ENCODE measurements around the gene SIK3.

The SIK3 gene

DNA sequence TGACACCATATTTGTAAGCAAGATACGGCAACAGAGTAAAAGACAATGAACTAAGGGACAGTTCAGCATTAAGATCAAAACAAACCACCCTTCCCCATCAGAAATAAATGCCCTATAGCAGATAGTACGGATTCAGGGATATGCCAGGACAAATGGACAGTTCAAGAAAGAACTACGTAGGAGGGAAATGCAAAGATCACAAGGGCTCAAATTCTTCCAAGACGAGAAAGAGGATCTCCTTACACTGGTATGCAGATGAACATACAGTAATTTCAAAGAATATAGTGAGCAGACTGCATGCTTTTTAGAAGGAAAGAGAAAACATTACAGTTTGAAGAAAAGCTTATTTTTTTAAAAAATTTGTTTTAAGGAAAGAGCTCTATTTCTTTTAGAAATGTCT, 136.1 kb downstream of the SIK3 start:
- no peak for DNase-seq

DNA sequence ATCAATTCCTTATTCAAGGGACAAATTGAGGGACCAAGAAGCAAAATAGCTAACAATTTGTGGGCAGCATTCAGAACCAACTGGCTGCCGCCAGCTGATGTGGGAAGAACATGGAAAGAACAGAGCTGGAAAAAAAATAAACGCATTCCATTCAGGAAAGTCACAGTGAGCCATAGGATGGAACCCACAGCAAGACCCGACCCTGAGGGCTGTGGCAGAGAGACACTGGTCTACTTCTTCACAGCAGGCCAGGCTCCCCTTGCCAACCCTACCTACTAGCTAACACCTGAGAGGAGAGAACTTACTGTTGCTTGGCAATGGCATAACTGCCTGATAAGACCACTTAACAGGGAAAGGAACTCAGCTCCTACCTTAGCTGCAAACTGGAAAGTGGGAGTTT, 137.3 kb downstream of the SIK3 start:
- no peak for DNase-seq

DNA sequence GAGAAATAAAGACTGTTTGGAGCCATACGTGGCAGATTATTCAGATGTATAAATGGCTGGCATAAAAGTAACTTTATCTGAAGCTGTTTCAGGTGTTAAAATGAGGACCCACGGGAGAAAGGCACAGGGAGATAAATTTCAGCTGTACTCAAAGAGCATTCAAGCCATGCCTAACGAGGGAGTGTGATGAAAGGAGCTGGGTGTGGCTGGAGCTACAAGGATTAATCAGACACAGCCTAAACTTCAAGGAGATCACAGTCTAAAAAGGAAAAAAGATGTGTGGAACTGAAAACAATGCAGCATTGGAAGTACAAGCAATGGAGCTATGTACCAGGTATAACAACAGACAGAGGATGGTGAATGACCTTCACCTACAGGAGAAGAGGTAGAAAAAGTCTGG, 140.0 kb downstream of the SIK3 start:
- no peak for DNase-seq

DNA sequence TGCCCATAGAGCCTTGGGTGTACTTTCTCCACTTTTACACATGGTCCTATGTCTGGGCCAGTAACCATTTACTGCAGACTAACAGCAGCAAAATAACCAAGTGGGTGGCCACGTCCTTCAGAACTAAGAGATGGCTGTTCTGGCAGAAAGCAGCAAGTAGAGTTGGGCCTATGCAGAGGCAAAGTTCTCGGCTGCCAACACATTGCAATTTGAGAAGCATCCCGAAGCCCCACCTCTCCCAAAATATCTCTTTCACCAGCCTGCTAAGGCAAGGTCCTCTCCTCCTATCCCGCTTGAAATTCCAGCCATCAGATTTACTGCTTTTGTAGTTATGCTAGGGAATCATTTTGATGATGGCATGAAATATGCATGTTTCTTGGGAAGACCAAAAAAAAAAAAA, 142.3 kb downstream of the SIK3 start:
- no peak for DNase-seq

DNA sequence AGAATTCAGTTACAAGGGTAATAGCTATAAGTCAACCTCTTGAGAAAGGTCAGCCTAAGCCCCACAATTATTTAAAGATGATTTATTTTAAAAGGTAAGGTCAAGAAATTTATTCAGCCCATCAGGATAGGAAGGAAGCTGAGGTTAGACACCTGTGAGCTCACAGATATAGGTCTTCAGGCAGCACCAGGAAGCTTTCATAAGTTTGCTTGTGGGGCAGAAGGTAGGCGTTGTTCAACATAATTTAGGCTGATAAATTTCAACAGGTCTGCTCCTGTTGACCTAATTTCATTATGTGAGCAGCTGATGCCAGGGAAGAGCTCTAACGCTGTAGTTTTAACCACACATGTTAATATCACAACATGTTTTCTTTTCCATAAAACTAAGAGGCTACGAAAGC, 142.7 kb downstream of the SIK3 start:
- no peak for DNase-seq

DNA sequence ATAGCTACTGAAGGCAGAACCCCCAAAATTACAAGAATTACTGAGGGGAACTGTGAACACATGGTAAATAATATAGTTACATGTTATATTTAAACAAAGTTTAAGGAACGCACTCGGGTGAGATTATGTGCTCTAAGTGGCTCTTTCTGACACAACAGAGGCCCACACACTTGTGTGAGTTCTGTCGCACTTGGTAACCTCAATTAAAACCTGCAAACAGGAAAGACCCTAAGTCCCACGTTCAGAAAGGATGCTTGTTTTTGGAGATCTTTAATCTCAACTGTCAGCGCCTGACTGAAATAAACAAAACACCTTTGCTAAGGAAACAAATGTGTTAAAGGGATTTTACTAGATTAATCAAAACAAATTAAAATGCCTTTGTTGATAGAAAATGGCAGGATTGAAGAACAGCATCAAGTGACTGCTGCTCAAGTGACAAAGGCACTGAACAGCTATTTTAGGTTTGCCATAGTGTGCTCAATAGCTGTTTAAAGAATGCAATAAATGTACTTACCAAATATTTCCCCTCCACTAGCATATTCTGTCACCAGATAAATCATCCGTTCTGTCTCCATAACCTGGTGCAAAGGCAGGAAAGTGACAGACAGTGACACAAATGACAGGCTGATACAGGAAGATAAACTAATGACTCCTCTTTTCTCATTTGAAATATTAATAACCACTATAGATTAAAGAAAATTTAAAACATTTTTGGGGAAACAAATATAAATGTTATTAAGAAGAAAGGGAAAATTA, 144.5 kb downstream of the SIK3 start:
- DNase-seq: peak; percentile 15

DNA sequence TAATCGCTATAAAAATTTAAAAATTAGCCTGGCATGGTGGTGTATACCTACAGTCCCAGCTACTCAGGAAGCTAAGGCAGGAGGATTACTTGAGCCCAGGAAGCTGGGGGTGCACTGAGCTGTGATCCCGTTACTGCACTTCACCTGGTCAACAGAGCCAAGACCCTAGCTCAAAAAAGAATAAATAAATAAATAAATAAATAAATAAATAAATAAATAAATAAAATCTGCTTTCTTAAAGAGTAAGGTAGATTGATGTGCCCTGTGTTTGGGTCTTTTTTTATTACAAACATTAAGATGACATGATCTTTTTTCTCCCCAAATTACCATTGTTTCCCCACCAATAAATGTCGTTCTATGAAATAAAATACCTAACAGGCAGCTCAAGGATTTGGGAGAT, 146.5 kb downstream of the SIK3 start:
- DNase-seq: no peak

DNA sequence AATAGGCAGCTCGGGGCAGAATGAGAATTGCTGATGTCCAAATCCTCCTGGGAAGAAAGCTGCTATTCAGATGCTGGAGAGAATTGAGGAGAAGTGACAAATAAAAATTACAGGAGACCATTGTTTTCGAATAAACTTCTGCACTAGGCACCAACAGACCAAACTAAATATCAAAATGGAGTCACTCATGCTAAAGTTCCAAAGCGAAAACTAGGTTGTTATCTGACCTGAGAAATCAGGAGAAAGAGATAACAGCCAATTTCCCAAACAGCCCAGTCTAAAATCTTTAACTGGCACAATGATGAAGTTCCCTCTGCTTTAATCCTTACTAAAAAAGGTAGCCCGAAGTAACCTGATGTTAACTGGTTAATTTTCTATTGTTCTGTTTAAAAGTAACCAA, 148.0 kb downstream of the SIK3 start:
- no peak for DNase-seq

DNA sequence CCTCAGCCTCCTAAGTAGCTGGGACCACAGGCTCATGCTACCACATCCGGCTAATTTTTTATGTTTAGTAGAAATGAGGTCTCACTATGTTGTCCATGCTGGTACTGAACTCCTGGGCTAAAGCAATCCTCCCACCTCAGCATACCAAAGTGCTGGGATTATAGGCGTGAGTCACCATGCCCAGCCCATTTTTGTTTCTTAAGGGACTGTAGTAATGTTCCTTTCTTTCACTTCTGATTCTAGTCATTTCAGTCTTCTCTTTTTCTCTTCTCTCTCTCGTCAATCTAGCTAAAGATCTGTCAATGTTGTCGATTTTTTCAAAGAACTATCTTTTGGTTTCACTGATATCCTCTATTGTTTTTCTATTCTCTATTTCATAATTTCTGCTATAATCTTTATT, 149.8 kb downstream of the SIK3 start:
- DNase-seq: peak; percentile 76

DNA sequence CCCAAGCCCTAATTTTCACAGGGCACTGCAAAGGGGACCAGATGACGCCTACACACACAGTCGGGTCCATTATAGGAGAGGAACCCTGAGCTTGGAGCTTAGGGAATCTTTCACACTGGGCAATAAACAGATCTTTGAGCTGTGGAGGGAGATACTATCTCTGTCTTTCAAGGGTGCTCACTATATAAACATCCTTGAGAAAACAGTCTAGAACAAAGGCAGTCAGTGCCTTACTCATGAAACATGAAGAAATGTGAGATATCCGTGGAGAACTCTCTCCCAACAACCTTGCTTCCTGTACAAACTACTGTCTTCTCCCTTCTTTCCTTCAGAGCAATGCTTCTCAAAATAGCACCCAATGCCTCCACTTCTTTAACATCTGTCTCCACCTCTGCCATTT, 151.8 kb downstream of the SIK3 start:
- DNase-seq: no peak

DNA sequence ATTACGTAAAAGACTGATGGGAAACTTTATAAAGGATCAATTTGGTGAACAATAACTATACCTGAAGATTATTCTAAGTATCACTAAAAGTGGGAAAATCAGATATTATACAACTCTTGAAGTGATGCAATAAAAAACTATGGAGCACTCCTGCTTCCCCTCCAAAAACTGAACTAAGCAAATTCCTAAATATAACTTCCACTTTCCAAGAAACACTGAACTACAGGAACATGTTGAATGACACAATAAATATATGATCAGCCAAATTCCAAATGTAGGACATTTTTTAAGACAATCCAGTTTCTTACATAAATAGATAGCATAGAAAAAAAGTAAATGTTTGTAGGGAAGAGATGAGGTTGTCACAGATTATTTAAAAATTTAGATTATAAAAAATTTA, 158.7 kb downstream of the SIK3 start:
- no peak for DNase-seq

DNA sequence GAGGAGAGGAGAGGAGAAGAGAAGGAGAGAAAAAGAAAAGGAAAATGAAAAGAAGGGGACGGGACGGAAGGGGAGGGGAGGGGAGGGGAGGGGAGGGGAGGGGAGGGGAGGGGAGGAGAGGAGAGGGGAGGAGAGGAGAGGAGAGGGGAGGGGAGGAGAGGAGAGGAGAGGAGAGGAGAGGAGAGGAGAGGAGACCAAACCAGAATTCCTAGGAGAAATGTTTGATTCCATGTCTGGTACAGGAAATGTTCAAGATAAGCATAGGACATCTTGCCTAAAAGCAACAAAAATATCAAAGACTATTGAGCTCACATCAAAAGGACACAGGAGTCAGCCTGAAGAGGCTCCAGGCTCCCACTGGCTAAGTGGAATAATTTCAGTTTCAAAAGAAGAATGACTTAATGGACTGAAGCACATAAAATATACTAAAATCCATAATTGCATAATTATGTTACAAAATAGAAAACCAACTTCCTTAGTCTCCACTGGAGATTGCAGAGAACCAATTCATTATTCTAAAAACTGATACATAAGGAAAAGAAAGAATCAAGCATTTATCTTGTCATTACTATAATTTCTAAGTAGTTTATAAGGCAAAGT, 159.7 kb downstream of the SIK3 start:
- peak; percentile 81 for DNase-seq

DNA sequence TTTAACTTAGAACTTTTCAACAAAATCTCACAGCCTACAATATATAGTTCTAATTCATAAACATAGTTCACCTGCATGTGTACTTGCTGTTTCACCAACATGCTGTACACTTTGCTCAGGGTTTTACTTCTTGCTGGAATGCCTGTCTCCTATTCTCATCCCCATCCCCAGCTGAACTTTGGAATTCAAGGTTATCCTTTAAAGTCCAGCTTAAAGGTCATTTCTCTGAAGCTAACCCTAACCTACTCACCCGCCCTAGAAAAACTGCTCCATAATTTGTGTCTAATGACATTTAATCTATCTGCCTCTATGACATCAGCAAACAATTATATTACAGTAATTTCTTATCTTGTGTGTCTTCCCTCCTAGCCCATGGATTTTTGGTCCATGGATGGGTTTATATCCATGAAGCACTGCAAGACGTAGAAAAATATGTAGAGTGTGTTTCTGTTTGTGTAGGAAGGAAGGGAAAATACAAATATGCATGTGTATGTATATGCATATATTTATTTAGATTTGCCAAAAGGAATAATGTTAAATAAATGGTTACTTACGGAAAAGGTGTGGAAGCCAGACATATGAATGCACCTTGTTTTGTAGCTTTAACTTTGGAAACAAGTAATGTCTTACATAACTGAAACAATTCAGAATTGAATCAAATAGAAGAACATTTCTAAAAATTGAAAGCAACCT, 161.3 kb downstream of the SIK3 start:
- no peak for DNase-seq

DNA sequence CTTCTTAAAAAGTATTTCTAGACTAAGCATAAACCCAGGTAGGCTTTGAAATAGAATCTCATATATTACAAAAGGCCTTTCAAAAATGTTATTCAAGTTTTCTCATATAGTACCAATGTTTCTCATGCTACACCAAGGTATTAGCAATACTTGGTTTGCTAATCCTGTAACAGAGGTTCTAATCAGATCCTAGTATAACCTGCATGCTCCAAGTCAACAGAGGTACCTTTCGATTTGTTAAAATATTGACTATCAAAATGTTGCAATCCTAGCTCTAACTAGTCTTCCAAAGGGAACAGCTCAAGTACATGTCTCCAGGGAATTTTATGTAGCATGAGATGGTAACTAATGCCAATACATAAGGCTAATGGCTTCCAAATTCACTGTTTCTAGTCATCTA, 162.7 kb downstream of the SIK3 start:
- DNase-seq: no peak

DNA sequence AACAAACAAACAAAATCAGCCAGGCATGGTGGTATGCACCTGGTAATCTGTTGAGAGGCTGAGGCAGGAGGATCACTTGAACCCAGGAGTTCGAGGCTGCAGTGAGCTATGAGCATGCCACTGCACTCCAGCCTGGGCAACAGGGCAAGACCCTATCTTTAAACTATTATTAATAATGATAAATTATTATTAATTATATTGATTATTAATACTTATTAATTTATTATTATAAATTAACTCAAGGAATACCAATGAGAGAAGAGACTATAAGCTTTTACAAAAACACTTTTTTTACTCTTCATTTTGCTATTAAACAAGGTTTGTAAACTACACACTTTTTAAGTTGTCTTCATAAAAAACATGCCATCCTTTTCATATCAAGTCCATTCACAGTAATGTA, 163.1 kb downstream of the SIK3 start:
- no peak for DNase-seq

DNA sequence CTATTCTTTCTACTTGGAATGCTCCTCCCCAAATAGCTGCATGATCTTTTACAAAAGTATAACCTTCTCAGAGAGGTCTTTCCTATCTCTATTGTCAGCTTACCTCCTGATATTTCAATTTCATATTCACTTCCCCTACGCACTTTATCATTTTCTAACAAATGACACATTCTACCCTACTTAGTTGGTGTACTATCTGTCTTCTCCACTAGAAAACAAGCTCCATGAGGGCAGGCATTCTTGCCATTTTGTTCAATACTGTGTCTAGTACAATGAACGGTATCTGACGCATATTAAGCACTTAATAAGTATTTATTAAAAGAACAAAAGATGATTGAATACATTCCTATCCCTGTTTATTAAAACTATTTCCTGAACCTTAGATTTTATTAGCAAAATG, 164.3 kb downstream of the SIK3 start:
- no peak for DNase-seq

DNA sequence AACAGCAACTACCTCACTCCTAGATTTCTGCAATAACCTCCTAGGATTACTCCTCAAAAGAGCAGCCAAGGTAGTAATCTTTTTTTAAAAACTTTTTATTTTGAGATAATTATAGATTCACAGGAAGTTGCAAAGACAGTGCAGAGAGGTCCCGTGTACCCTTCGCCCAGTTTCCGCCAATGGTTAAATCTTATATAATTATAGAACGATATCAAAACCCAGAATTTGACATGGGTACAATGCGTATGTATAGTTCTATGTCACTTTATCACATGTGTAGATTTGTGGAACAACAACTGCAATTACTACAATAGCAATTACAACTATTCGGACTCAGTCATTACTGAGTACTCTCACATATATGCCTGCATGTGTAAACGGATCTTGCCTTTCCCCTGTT, 166.0 kb downstream of the SIK3 start:
- no peak for DNase-seq

DNA sequence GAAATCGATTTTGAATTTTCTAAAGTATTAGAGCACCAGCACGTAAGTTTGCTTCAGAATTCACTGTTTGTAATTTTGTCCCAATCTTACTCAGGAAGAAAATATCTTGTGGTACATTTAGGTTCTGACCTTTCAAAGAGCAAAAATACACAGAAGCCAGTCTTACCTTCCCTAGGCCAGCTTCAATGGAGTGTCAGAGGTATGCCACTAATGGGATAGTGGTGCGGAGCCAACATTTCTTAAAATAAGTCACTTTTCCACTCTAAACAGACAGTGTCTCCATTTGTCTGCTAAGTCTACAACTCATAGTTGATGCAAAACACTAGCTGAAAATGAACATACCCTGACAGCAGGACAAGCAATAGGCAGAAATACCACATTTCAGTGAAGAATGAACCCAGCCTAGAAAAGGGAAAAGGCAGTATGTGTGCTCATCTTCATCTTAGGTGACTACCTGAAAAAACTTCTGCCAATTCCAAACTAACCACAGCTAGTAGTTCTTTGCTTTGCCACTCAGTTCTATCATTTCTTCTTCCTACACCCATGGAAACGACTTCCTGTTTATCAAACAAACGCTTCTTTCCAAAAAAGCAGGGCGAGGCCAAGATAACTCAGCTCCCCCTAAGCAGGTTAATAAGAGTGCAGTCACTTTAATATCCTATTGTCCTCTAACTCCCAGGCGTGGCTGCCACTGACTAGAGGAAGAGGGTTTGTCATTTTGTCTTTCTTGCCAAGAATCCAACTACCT, 166.8 kb downstream of the SIK3 start:
- DNase-seq: peak; percentile 37

DNA sequence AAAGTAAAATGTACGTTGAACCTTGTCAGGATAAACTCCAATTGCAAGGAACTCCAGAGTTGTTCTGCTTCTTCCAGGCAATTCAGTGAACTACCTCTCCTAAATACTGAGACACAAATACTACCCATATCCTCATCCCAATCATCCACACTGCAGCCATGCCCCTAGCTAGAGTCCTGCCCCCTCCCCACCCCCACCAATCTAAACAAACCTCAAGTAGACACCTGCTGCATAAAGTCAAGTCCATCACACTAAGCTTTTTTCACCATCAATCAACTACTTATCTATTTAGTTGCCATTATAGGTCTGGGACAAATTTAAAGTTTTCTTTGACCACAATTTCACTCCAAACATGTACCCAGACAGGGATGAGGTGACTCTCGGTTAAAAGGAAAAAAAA, 167.6 kb downstream of the SIK3 start:
- no peak for DNase-seq

DNA sequence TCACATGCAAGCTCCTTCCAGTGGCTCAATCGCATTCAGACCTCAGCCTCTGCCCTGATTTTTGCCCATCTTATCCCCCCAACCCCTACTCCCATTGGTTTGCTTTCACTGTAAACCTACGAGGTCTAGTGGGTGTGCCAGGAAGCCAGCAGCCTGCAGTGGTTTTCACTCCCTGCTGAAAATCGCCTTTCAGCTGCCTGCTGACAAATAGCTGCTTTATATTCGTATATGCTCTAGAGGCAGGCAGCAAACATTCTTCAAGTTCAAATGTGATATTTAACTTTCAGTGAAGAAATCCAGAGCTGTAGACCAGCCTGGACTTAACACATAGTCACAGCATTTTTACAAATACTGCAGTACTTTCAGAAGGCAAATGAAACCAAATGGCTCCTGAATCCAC, 168.1 kb downstream of the SIK3 start:
- DNase-seq: no peak

DNA sequence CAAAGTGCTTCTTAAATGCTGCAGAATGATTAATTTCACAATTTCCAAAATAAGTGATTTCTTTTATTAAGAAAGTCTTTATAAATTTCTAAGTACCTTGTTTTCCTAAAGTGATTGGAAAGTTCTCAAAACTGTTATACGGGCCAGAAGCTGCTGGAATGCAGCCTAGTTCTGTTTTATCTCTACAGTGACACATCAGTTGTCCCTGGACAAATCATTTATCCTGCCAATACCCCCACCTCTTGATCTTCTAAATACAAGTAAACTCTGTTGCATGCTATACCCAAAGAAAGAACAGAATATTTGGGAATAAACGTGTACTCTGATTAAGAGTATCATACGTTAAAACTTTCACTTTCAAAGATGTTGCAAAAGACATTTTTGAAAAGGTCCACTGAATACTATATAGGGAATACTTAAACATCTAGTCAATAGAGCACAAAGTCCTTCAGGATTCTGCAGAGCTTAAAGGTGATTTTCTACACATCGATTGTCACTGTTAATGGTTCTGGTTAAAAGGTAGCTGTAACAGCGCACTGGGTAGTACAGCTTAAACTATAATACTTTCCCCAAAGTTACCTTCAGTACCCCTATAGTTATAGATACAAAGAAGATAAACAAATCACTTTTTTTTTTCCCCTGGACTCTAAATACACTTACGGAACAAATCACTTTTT, 168.7 kb downstream of the SIK3 start:
- DNase-seq: peak; percentile 20

DNA sequence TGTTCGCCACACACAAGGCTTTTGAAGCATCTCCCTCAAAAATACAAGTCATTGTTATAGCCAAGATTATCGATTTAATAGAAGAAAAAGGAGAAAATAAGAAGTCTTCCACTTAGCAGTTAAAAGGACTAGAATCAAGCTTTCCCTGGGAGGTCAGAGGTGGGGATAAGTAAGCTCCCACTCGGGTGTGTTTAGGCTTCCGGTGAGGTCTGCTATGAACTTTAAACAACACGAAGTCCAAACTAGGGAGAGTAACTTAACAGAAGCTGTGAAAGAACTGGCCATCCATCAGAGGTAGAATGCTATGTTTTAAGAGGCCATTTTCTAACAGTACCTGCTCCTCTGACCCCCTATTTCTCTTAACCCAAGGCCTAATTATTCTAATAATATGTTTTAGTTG, 169.4 kb downstream of the SIK3 start:
- DNase-seq: no peak

DNA sequence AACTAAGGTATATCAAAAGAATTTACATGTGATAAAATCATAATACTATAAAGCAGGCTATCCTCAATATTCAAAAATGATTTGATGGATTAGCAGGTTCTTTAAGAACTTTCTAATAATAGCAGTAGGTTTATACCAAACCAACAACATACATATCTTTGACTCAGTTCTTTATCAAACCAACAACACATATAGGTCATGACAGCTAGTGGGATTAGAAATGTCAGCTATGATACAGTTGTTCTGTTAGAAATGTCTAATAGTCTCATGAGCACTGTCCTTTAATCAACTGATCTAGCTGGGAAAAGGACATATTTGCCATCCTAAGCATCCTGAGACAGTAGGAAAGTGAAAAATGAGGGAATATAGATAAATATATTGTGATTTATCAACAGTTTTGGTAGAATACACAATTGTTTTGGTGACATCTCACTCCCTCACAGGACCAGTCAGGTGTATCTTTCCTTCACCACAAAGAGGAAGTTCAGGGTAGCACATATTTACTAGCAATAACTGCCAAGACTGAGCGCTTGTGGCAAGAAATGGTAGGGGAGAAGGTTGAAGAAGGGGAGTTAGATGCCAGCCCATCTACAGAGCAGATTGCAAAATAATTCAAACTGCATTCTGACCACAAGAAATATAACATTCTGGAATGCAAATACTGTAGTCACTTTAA, 170.0 kb downstream of the SIK3 start:
- no peak for DNase-seq

All from suppressor macrophage treated with lipopolysaccharide for 4 hours (primary cell).